Panc1 (cell line): Measurements from ENCODE around the gene SPTY2D1. TPM values are rescaled to one million over a fixed set of nuclear protein-coding genes. Genes with fewer than 3 reads are reported as not detected.

Experiments used
- ATAC-seq: fragments of 200-7000 bp; cut with Tn5 transposase; 2 replicates; pipeline ENCODE4 v1.9.1; 2020; ENCODE audit warnings: mild to moderate bottlenecking, moderate library complexity
- BruUV-seq: library from RNA; stranded (reverse); fragments of 400-500 nt; replicated peaks from 2 replicates; lab custom pipeline; 2021; lab: Mats Ljungman, UMichigan
- CTCF ChIA-PET: fragments of 300-600 bp; sonication (Branson Sonifier 250); formaldehyde crosslinking; loops from one replicate; lab custom pipeline; 2022; ENCODE audit warnings: antibody characterized with exemption; lab: Charles Lee
- POLR2A ChIA-PET: fragments of 300-600 bp; sonication (Branson Sonifier 250); formaldehyde crosslinking; loops from one replicate; lab custom pipeline; 2022; ENCODE audit warnings: antibody characterized with exemption; lab: Charles Lee
- DNase-seq: peaks from one replicate; pipeline ENCODE4 v3.0.0-alpha.2; 2010; ENCODE audit warnings: low read depth, low spot score
- H3K27ac ChIP-seq: 2 replicates; pipeline ENCODE4 v1.5.1; 2011; ENCODE audit warnings: mild to moderate bottlenecking, low read length, inconsistent platforms
- H3K27me3 ChIP-seq: fragments of 200-500 bp; sonication (Bioruptor generic); 2 replicates; pipeline ENCODE4 v1.6.0; 2014; ENCODE audit warnings: low read length, inconsistent platforms; ENCODE audit not compliant: control insufficient read depth, insufficient read depth
- H3K36me3 ChIP-seq: fragments of 200-500 bp; sonication (Bioruptor generic); 2 replicates; pipeline ENCODE4 v1.5.1; 2014; ENCODE audit warnings: inconsistent platforms, mild to moderate bottlenecking, low read length, moderate library complexity; ENCODE audit not compliant: control insufficient read depth, insufficient read depth
- H3K4me1 ChIP-seq: 2 replicates; pipeline ENCODE4 v1.5.1; 2011; ENCODE audit warnings: inconsistent platforms, mild to moderate bottlenecking, low read length, moderate library complexity; ENCODE audit not compliant: control insufficient read depth, insufficient read depth
- H3K4me3 ChIP-seq, 2 experiments: 2 replicates each; pipeline ENCODE4 v1.5.1; 2011 to 2012; ENCODE audit warnings: low read depth in 2 of 2, low read length in 2 of 2, mild to moderate bottlenecking in 2 of 2, inconsistent platforms in 1 of 2, moderate library complexity in 1 of 2
- H3K9me3 ChIP-seq: fragments of 200-500 bp; sonication (Bioruptor generic); 2 replicates; pipeline ENCODE4 v1.5.1; 2014; ENCODE audit warnings: low read depth, mild to moderate bottlenecking, inconsistent platforms, low read length, moderate library complexity; ENCODE audit not compliant: control insufficient read depth, insufficient read depth
- CTCF ChIP-seq: fragments of 450-650 bp; IDR thresholded peaks from 2 replicates; pipeline ENCODE4 v1.5.1; 2017; ENCODE audit warnings: mild to moderate bottlenecking
- POLR2AphosphoS5 ChIP-seq: IDR thresholded peaks from 2 replicates; pipeline ENCODE4 v1.6.1; 2012; ENCODE audit warnings: mild to moderate bottlenecking, low read depth, low read length, moderate library complexity
- REST ChIP-seq, 2 experiments: IDR thresholded peaks; 2 replicates each; pipeline ENCODE4 v1.6.1; 2011 to 2012; ENCODE audit warnings: low read depth in 2 of 2, control low read depth in 1 of 2, low read length in 1 of 2, mild to moderate bottlenecking in 1 of 2, moderate library complexity in 1 of 2; ENCODE audit not compliant: insufficient read depth in 1 of 2
- SIN3A ChIP-seq: IDR thresholded peaks from 2 replicates; pipeline ENCODE4 v1.6.1; 2012; ENCODE audit warnings: low read depth, mild to moderate bottlenecking, low read length, moderate library complexity, borderline replicate concordance; ENCODE audit not compliant: insufficient read depth
- TCF7L2 ChIP-seq: IDR thresholded peaks from 2 replicates; pipeline ENCODE4 v1.6.1; 2011; ENCODE audit warnings: mild to moderate bottlenecking, low read depth, low read length, inconsistent platforms
- in situ Hi-C: cut with HindIII; loops from 2 replicates; pipeline ENCODE4 v1.10.0; 2016; ENCODE audit warnings: low sequenced_read_pairs, low pct_unique_long_range_greater_than_20kb
- intact Hi-C: fragments of 100-400 bp; cut with micrococcal nuclease; formaldehyde crosslinking; loops from one replicate; pipeline ENCODE4 v1.10.0; 2022; ENCODE audit not compliant: unreplicated experiment
- total RNA-seq: library from RNA; stranded (reverse); gene quantifications from one replicate; pipeline ENCODE4 v1.2.1, GENCODE V29; 2021; ENCODE audit not compliant: unreplicated experiment

SPTY2D1 gene
- total RNA-seq, 1 experiment from 2014 or later, result 14.8 TPM

GRCh38 chr11:18581825-18582224 is 52.3 kb downstream of the SPTY2D1 start:
- no TSS peak for BruUV-seq
- H3K27ac ChIP-seq, result no peak overlapping the region

GRCh38 chr11:18580113-18580766 is 53.9 kb downstream of the SPTY2D1 start:
- Histone ChIP-seq H3K9me3 (no peaks in the 10 kb centered on the region), H3K4me1 (peaks cover 15% of the 10 kb centered on the region), H3K27me3 (no peaks in the 10 kb centered on the region), H3K4me3 (no peak overlapping the region), H3K27ac (peak overlapping the region; percentile 68), H3K36me3 (peaks cover 3% of the 10 kb centered on the region; the same call in 1 of the 2 replicates)
- ChIA-PET CTCF (interaction anchor here (0.7 to 0.8 kb wide), 2 partner anchors 40 to 53 kb away, joined by 5 to 6 read pairs; no protein-coding TSS in a partner anchor), POLR2A (interaction anchor here (0.6 kb wide), 3 partner anchors 33 to 1187 kb away, joined by 3 to 6 read pairs (median 3); no protein-coding TSS in a partner anchor)
- TF ChIP-seq CTCF (no peak), TCF7L2 (no peak), POLR2AphosphoS5 (no peak), REST (IDR thresholded peaks at IDR 0.05; ENCODE audit: insufficient read depth in 1 of 2, low read depth in 2 of 2, low read length in 1 of 2) (no peak), SIN3A (no peak)
- in situ Hi-C loops, result no loop called here
- intact Hi-C loops, result no loop called here
- no peak for ATAC-seq
- BruUV-seq, result no TSS peak
- DNase-seq, result no peak

More at GRCh38 chr11:18581825-18582224, 52.3 kb downstream of the SPTY2D1 start:
- TF ChIP-seq POLR2AphosphoS5 (no peak), CTCF (no peak)
- intact Hi-C loops (no loop called here), in situ Hi-C loops (no loop called here)
- ChIA-PET POLR2A (no interaction called here), CTCF (no interaction called here)
- H3K4me3 ChIP-seq, result no peak overlapping the region
- DNase-seq, result no peak
- no peaks in the 10 kb centered on the region for H3K9me3 ChIP-seq
- peaks cover 8% of the 10 kb centered on the region for H3K4me1 ChIP-seq
- H3K27me3 ChIP-seq, result no peaks in the 10 kb centered on the region
- no peaks in the 10 kb centered on the region for H3K36me3 ChIP-seq
- no peak; the same call in 1 of the 2 replicates for ATAC-seq
